GM18508 (cell line): ENCODE results near the gene HERC2.
"Not testable (repeated sequence)": the region's sequence is repeated elsewhere in the genome, so short reads cannot be mapped to it uniquely, and the experiment has no call there.

Experiments
- ATAC-seq: cut with Tn5 transposase; IDR thresholded peaks from one replicate; pipeline ENCODE4 v1.9.1; 2021; ENCODE audit warnings: moderate number of reproducible peaks; ENCODE audit not compliant: insufficient read depth, unreplicated experiment

HERC2 gene

GRCh38 chr15:28231336-28231735 lies 90.6 kb downstream of the HERC2 start:
- not testable (repeated sequence) for ATAC-seq

GRCh38 chr15:28228990-28229640 lies 92.9 kb downstream of the HERC2 start:
- not testable (repeated sequence) for ATAC-seq

DNA sequence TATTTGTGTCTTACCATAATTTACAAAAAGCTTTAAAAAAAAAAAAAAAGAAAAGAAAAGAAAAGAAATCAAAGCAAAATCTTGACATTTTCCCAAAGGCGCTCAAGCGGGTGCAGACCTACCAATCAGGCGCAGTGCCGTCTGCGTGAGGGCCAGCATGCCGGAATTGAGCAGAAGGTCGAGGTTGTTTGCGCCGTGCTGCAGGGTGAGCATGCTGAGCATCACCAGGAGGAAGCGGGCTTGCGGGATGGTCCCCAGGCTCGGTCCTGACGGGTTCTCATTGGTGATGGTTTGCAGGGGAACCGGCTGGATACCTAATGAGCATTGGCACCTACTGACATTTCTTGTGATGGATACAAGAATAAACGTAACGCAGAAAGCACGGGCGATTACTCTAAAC lies 93.9 kb downstream of the HERC2 start:
- ATAC-seq, result no peak

- ATAC-seq, result not testable (repeated sequence)
Observed at GRCh38 chr15:28227303-28227702, 94.7 kb downstream of the HERC2 start.

- ATAC-seq, result not testable (repeated sequence)
Observed at GRCh38 chr15:28222612-28223011, 99.4 kb downstream of the HERC2 start.

DNA sequence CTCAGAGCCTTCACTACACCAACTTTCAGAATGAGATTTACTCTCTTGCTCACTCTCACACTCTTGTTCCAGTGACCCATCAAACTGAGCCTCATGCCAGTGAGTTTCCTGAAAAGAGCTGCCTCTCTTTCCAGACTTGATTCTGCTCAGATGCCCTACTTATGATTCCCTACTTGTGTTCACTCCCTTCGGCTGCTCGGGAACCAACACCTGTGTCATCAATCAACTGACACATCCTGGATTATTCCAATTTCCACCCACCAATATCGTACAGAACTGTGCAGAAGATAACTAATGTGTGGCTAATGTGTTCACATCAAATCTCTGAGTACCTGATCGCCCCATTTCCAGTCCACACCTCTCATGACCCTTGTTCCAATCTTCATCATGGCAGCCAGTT lies 100.3 kb downstream of the HERC2 start:
- not testable (repeated sequence) for ATAC-seq

DNA sequence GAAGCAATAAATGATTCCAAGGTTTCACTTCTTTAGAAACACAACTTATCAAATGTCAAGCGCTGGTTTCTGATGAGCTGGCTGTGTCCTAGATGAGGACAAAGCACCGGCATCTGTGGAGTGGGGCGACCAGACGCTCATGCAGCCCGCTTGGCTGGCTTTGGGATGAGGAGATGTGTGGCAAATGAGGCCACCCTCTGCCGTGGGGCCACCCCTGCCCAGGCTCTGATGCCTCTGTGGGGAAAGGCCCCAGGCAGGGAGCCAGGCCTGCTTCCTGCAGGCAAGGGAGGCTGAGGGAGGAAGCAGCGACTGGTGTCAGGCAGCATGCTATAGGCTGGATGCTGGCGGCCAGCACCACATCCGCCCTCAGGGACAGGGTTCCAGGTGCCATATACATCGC lies 102.9 kb downstream of the HERC2 start:
- no peak for ATAC-seq

GRCh38 chr15:28216946-28217546 lies 104.9 kb downstream of the HERC2 start:
- ATAC-seq, result not testable (repeated sequence)

DNA sequence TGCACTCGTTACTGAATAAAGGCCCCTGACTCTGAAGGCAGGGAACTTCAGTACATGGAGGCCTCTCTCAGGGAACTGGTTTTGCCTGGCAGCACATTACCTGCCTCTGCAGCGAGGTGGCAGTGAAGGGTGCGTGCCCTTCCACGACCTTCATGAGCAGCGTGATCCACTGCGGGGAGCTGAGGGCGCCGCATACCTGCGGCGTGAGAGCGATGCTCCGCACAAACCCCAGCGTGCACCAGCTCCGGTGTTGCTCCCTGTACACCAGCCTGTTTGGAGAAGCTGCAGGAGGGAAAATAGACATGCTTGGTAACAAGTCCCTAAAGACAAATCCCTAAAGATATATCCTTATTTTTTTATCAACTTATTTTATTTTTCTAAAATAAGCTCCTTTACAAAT lies 106.5 kb downstream of the HERC2 start:
- ATAC-seq, result not testable (repeated sequence)

DNA sequence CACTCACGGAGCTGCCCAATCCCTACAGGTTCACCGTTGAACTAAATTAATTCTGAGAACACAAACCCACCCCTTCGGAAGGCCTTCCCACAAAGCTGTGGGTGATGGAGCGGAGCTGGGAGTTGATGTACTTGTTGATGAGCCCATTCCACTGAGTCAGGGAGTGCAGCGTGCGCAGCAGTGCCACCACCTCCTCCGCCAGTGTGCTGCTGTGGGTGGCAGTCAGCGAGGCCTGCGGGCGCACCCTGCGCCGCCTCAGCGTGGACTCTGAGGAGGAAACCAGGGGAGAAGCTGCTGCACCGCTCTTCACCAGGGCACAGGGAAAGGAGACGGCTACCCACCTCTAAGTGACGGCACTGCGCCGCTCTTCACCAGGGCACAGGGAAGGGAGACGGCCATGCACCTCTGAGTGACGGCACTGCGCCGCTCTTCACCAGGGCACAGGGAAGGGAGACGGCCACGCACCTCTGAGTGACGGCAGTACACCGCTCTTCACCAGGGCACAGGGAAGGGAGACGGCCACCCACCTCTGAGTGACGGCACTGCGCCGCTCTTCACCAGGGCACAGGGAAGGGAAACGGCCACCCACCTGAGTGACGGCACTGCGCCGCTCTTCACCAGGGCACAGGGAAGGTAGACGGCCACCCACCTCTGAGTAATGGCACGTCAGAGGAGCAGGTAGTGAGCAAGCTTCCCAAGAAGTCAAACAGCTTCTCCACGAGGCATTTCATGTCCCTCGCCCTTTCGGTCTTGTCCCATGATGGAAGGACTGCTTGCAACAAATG lies 107.8 kb downstream of the HERC2 start:
- ATAC-seq, result not testable (repeated sequence)

GRCh38 chr15:28213393-28213792 lies 108.6 kb downstream of the HERC2 start:
- not testable (repeated sequence) for ATAC-seq

DNA sequence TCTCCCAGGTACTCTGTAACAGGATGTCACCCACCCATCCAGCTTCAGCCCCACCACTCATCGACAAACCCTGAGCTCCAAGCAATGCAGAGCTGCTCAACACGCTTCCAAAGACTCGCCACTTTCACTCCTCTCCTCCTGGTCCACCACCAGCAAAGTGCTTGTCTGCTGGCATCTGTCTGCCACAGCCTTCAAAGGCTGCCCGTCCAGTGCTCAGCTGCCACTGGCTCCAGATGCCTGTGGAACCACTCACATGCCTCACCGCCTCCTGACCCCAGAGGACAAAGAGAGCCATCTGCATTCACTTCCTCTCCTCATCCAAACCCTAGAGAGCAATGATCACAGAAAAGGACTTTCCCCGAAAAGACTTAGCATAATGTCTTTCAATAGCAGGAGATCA lies 113.4 kb downstream of the HERC2 start:
- no peak for ATAC-seq

DNA sequence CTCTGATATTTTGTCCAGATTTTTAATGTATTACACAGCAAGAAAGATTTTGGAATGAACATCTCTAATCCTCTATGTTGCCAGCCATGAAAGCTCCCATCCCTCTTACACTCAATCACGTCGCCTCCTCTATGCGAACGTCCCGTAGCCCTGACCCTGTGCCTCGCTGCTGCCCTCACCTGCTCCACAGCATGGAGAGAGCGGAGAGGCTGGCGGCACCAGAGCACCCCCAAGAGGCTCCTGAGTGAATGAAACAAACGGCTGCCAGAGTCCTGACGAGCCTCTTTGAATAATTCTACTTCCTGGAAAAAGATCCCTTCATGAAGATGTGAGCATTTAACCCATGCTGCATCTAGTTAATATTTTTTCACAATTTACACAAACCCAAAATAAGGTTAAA lies 116.3 kb downstream of the HERC2 start:
- ATAC-seq, result not testable (repeated sequence)

DNA sequence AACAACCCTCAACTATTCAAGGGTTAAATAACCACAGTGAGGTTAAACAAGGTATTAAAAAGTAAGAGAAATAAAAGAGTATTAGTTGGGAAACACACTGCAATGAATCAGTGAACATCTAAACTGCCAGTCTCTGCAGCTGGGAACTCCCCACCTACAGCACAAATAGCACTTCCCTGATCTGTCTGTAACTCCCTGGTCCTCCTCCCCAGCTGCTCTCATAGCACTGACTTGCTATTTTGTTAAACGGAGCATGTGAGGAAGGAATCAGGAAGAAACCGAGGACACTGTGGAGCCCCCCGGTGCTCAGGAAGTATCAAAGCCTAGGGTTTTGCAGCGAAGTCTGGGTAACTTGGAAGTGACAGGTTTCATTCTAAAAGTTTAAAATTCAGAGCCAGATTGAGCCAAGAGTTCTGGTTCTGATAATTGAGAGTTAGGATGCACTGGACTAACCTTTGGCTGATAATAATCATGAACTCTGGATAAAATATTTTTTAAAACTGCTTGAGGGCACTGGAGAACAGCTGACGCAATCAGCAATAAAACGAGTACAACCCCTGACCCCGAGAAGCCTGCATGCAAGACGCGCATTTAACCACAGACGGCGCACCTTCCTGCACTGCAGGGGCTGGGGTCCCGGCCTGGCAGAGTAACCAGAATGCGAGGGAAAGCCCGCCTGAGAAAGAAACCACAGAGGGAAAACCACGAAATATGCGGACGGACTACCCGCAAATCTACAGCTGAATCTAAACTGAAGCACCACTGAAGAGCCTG lies 118.7 kb downstream of the HERC2 start:
- not testable (repeated sequence) for ATAC-seq

DNA sequence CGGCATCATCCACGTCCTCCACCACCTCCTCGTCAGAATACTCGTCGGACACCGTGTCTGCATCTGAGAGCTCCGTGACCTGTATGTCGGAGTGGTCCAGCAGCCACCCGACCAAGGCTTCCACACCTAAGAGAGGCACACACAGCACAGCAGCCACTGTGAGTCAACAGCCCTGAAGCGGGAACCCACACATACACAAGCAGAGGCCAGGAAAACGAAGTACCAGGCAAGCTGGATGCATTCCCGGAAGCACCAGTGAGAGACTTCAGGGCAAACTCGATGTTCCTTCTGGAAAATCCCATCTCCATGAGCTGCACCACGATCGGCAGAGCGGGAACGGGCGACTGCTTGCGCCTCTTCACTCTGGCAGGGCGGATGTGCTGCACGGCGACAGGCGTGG lies 119.9 kb downstream of the HERC2 start:
- ATAC-seq, result not testable (repeated sequence)

GRCh38 chr15:28198215-28198614 lies 123.8 kb downstream of the HERC2 start:
- not testable (repeated sequence) for ATAC-seq

GRCh38 chr15:28197694-28198093 lies 124.3 kb downstream of the HERC2 start:
- not testable (repeated sequence) for ATAC-seq

GRCh38 chr15:28196581-28196980 lies 125.4 kb downstream of the HERC2 start:
- ATAC-seq, result not testable (repeated sequence)

DNA sequence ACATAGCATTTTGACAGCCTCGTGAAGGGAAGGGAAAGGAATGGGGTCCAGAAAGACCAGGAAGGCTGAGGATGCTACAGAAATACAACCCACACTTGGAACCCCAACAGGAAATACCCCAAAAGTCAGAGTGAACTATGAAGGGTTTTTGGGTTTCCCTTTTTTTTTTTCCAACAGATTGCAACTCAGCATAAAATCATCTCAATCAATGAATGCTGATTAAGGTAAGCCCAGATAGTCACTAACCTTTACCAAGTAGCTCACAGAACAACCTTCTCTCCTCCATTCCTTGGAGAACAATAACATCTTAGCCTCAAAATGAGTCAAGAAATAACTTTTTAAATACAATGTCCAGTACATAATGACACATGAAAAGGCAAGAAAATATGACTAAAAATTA lies 129.2 kb downstream of the HERC2 start:
- ATAC-seq, result no peak

- no peak for ATAC-seq
Observed at GRCh38 chr15:28191832-28192231, 130.1 kb downstream of the HERC2 start.
